Erythroblast (primary cell): ENCODE measurements around the gene CDHR2.

Experiments used
- GATA1 ChIP-seq: IDR thresholded peaks from 2 replicates; pipeline ENCODE4 v1.6.1; 2011; ENCODE audit warnings: low read depth, mild to moderate bottlenecking, control low read depth, low read length, moderate library complexity
- POLR2A ChIP-seq: IDR thresholded peaks from 2 replicates; pipeline ENCODE4 v1.6.1; 2011; ENCODE audit warnings: mild to moderate bottlenecking, low read length

- TF ChIP-seq POLR2A (no peak), GATA1 (no peak)
Measured at GRCh38 chr5:176644878-176645670, 95.9 kb downstream of the CDHR2 start.
